ENCODE measurements around the gene USP17L27. TPM values are rescaled to one million over a fixed set of nuclear protein-coding genes. Genes with fewer than 3 reads are reported as not detected.
"Not testable (repeated sequence)": the region's sequence is repeated elsewhere in the genome, so short reads cannot be mapped to it uniquely, and the experiment has no call there.

USP17L27 gene
- total RNA-seq, 2 donors from 2014 or later, result not detected

GRCh38 chr4:9389001-9389400, 45.1 kb downstream of the USP17L27 start:
- not testable (repeated sequence) for H3K9me3 Mint-ChIP-seq; H3K27ac Mint-ChIP-seq; H3K4me3 Mint-ChIP-seq; H3K27me3 Mint-ChIP-seq (ENCODE audit: low read depth); ATAC-seq (replicated peaks in 1 of 2); H3K4me1 Mint-ChIP-seq (ENCODE audit: low read depth); H3K36me3 Mint-ChIP-seq (ENCODE audit: insufficient read depth in 2 of 2); DNase-seq

Other genes starting within 250 kb of the USP17L27 start
- not detected for gene FAM90A26, start 173.7 kb upstream of the USP17L27 start, total RNA-seq
- gene USP17L10, start 133.5 kb upstream of the USP17L27 start, total RNA-seq, result not detected
- not detected for gene USP17L11, start 128.7 kb upstream of the USP17L27 start, total RNA-seq
- gene USP17L12, start 124.0 kb upstream of the USP17L27 start, total RNA-seq, result not detected
- gene USP17L13, start 119.3 kb upstream of the USP17L27 start, total RNA-seq, result not detected
- not detected for gene USP17L15, start 109.8 kb upstream of the USP17L27 start, total RNA-seq
- gene USP17L17, start 100.3 kb upstream of the USP17L27 start, total RNA-seq, result not detected
- gene USP17L18, start 95.5 kb upstream of the USP17L27 start, total RNA-seq, result not detected
- gene USP17L19, start 90.8 kb upstream of the USP17L27 start, total RNA-seq, result not detected
- not detected for gene USP17L20, start 86.0 kb upstream of the USP17L27 start, total RNA-seq
- gene USP17L21, start 81.3 kb upstream of the USP17L27 start, total RNA-seq, result not detected
- gene USP17L22, start 76.5 kb upstream of the USP17L27 start, total RNA-seq, result not detected
- gene USP17L24, start 19.0 kb upstream of the USP17L27 start, total RNA-seq, result not detected
- gene USP17L25, start 14.2 kb upstream of the USP17L27 start, total RNA-seq, result not detected
- gene USP17L26, start 9.5 kb upstream of the USP17L27 start, total RNA-seq, result not detected
- gene USP17L5, start 4.7 kb upstream of the USP17L27 start, total RNA-seq, result not detected
- not detected for gene USP17L28, start 4.7 kb downstream of the USP17L27 start, total RNA-seq
- not detected for gene USP17L29, start 9.5 kb downstream of the USP17L27 start, total RNA-seq
- not detected for gene USP17L30, start 19.0 kb downstream of the USP17L27 start, total RNA-seq
- gene DEFB131A, start 100.3 kb downstream of the USP17L27 start, total RNA-seq, result not detected